A549 treated with AZD9567 at 1 μM for 4 hours (cell line): ENCODE data around the gene ABI2. TPM values are rescaled to one million over a fixed set of nuclear protein-coding genes. Genes with fewer than 3 reads are reported as not detected.

Experiments
- total RNA-seq: library from RNA; stranded (reverse); fragments of 200-300 nt; extraction: Qiagen RNA extraction; gene quantifications from 5 replicates; pipeline ENCODE4 v1.2.3, GENCODE V29; 2022; ENCODE audit not compliant: insufficient read depth

ABI2 gene
- total RNA-seq = 54.3 to 73.8 TPM (median 56.4 TPM) in 5 replicates

GRCh38 chr2:203327901-203328759 lies at the start of gene ABI2:
Gene ABI2, plus strand, starts transcription at chr2:203328394. Its CDS starts 121 bp downstream, at chr2:203328515.

Other genes with a start within 250 kb of the ABI2 start
- 8.6 to 14.9 TPM (median 9.4 TPM) in 5 replicates for gene CYP20A1, start 89.4 kb upstream of the ABI2 start, total RNA-seq
- 5.1 to 8.5 TPM (median 6.6 TPM) in 5 replicates for gene RAPH1, start 206.9 kb downstream of the ABI2 start, total RNA-seq